ENCODE results near the gene CSNK2B. TPM values are rescaled to one million over a fixed set of nuclear protein-coding genes. Genes with fewer than 3 reads are reported as not detected.

CSNK2B gene
- total RNA-seq, 1 experiment from 2014 or later = 357 TPM

DNA sequence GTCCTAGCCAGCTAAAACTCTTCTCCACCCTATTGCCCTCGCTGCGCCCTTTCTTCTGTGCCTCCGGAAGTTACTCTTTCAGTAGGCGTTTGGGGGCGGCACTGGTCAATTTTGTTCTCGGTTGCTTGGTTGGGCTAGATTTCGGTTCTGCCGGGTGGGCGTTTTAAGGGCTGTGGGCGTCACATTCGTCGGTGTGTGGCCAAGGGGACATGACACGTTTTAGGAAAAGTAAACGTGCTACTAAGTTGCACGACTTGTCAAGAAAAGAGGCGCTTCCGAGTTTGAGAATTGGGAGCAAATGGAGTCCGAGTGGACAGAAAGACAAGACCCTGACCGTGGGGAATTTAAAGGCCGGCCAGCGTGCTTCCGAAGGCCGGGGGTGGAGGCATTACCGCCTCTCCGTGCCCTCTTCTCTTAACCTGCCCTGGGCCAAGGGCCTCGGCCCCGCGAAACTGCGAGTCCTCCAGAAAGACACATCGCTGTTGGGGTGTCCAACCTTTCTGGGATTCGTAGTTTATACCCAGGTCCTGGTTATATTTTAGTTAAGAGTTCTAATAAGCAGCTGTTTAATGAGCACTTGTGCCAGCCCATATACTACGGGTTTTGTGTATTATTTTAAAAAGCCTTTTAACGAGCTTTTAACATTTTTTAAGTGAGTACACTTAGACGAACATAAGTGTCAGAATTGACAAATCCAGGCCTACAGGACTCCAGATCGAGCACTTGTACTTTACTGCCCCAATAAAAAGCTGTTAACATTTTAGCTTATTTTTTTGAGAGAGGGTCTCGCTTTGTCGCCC lies 12.8 kb upstream of the CSNK2B start:
- Mint-ChIP-seq H3K27ac (ENCODE audit: unreplicated experiment) (peak overlapping the region; percentile 92), H3K27me3 (ENCODE audit: unreplicated experiment) (no peaks in the 10 kb centered on the region), H3K4me3 (ENCODE audit: low read depth, unreplicated experiment) (peak overlapping the region; percentile 95), H3K9me3 (ENCODE audit: low read depth, unreplicated experiment) (no peaks in the 10 kb centered on the region), H3K4me1 (ENCODE audit: low read depth, unreplicated experiment) (peaks cover 50% of the 10 kb centered on the region), H3K36me3 (ENCODE audit: insufficient read depth, unreplicated experiment) (peaks cover 80% of the 10 kb centered on the region)
- TSS peak; percentile 91 for BruUV-seq (replicated peaks)
- intact Hi-C loops (cut with micrococcal nuclease; ENCODE audit: unreplicated experiment) = loop anchor here (1.0 kb wide), 1 partner anchor 7 kb away; the partner anchor contains the start of gene C6orf47
- CTCF ChIA-PET = interaction anchor here (0.5 to 2.9 kb wide), 11 partner anchors 12 to 478 kb away, joined by 3 to 23 read pairs (median 5); partner anchors contain the start of genes CSNK2B and GPANK1
- no peak for DNase-seq
- TF ChIP-seq, protein P1, sequence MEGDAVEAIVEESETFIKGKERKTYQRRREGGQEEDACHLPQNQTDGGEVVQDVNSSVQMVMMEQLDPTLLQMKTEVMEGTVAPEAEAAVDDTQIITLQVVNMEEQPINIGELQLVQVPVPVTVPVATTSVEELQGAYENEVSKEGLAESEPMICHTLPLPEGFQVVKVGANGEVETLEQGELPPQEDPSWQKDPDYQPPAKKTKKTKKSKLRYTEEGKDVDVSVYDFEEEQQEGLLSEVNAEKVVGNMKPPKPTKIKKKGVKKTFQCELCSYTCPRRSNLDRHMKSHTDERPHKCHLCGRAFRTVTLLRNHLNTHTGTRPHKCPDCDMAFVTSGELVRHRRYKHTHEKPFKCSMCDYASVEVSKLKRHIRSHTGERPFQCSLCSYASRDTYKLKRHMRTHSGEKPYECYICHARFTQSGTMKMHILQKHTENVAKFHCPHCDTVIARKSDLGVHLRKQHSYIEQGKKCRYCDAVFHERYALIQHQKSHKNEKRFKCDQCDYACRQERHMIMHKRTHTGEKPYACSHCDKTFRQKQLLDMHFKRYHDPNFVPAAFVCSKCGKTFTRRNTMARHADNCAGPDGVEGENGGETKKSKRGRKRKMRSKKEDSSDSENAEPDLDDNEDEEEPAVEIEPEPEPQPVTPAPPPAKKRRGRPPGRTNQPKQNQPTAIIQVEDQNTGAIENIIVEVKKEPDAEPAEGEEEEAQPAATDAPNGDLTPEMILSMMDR (IDR thresholded peaks at IDR 0.05; ENCODE audit: unreplicated experiment) = no peak

DNA sequence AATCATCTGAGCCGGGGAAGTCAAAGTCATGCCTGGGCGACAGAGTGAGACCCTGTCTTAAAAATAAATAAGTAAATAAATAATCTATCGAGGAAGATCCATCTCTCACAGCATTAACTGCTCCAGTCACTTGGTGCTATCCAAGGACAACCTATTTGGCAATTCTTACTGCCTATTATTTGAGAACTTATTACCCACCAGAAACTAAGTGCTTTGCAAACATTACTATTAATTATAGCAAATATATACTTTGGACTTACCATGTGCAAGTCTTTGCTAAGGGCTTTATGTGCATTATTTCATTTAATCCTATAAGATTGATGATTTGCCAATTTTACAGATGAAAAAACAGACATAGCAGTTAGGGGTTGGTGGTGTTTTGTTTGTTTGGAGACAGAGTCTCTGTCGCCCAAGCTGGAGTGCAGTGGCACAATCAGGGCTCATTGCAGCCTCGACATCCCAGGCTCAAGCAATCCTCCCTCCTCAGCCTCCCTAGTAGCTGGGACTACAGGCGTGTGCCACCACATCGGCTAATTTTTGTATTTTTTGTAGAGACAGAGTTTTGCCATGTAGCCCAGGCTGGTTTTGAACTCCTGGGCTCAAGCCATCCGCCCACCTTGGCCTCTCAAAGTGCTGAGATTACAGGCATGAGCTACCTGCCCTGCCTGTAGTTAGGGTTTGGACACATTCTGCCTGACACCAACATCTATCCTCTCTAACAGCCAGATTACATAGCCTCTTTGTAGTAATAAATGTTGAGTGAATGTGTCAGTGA lies 11.1 kb upstream of the CSNK2B start:
- H3K27me3 Mint-ChIP-seq (ENCODE audit: unreplicated experiment) = no peaks in the 10 kb centered on the region
- H3K36me3 Mint-ChIP-seq (ENCODE audit: insufficient read depth, unreplicated experiment) = peaks cover 80% of the 10 kb centered on the region
- TF ChIP-seq, protein P1 (IDR thresholded peaks at IDR 0.05; ENCODE audit: unreplicated experiment) = no peak
- no TSS peak for BruUV-seq (replicated peaks)
- no peak overlapping the region for H3K27ac Mint-ChIP-seq (ENCODE audit: unreplicated experiment)
- H3K4me3 Mint-ChIP-seq (ENCODE audit: low read depth, unreplicated experiment) = no peak overlapping the region
- peaks cover 59% of the 10 kb centered on the region for H3K4me1 Mint-ChIP-seq (ENCODE audit: low read depth, unreplicated experiment)
- CTCF ChIA-PET = interaction anchor here (0.7 to 1.2 kb wide), 4 partner anchors 21 to 122 kb away, joined by 3 to 6 read pairs (median 5); partner anchors contain the start of gene PRRC2A
- intact Hi-C loops (cut with micrococcal nuclease; ENCODE audit: unreplicated experiment) = no loop called here
- no peaks in the 10 kb centered on the region for H3K9me3 Mint-ChIP-seq (ENCODE audit: low read depth, unreplicated experiment)
- DNase-seq = no peak

DNA sequence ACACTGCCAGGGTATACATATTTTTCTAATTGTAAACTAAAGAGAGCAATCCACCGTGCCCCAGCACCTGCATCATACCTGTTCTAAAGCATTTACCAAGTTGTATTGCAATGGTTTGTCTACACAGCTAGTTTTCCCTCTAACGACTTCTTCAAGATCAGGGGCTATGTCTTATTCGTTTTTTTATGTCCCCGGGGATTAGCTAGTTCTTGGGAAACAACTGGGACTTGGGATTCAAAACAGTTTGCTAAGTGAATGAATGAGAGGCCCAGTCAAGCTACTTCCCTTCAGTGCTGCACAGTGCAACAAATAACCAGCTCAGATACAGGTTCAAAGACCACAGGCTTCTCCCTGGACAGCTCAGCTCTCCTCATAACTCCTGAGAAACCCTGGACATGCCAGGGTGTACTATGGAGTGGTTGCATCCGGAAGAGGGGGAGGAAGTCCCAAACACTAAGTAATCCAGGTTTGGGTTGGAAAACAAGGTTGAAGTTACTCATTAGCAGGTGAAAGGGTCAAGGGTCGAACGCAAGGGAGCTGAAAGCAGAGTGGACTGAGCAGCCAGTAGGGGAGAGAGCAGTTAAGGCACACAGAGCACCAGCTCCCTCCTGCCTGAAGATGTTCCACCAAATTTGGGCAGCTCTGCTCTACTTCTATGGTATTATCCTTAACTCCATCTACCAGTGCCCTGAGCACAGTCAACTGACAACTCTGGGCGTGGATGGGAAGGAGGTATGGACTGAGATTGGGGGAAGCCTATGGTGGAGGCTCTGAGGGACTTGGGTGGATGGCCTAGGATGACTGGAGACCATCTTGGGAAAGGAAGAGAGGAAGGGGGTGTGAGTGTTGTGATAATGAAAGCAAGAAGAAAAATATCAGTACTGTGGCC lies 10.3 kb upstream of the CSNK2B start, which contains the start of gene APOM:
Gene APOM, plus strand, starts transcription at position 546 of the 889 bp plus-strand sequence. Its CDS starts 73 bp downstream, at position 619.
- peaks cover 53% of the 10 kb centered on the region for H3K4me1 Mint-ChIP-seq (ENCODE audit: low read depth, unreplicated experiment)
- intact Hi-C loops (cut with micrococcal nuclease; ENCODE audit: unreplicated experiment) = no loop called here
- BruUV-seq (replicated peaks) = no TSS peak

More for the DNA sequence above, 10.3 kb upstream of the CSNK2B start, which contains the start of gene APOM:
- Mint-ChIP-seq H3K27ac (ENCODE audit: unreplicated experiment) (peak within 1 kb of the TSS; percentile 18), H3K9me3 (ENCODE audit: low read depth, unreplicated experiment) (no peaks in the 10 kb centered on the region), H3K4me3 (ENCODE audit: low read depth, unreplicated experiment) (peak within 1 kb of the TSS; percentile 42), H3K27me3 (ENCODE audit: unreplicated experiment) (no peaks in the 10 kb centered on the region), H3K36me3 (ENCODE audit: insufficient read depth, unreplicated experiment) (peaks cover 80% of the 10 kb centered on the region)
- TF ChIP-seq, protein P1 (IDR thresholded peaks at IDR 0.05; ENCODE audit: unreplicated experiment) = no peak
- no peak for DNase-seq
- CTCF ChIA-PET = interaction anchor here (1.1 to 1.2 kb wide), 2 partner anchors 31 to 35 kb away, joined by 3 to 5 read pairs; partner anchors contain the start of gene PRRC2A
